ENCODE results near the gene KRTAP10-12. TPM values are rescaled to one million over a fixed set of nuclear protein-coding genes. Genes with fewer than 3 reads are reported as not detected.
A peak's percentile ranks its signal among the peaks of the same experiment; 100 is the strongest.

Gene KRTAP10-12
- total RNA-seq, 1 experiment from 2014 or later, result not detected

DNA sequence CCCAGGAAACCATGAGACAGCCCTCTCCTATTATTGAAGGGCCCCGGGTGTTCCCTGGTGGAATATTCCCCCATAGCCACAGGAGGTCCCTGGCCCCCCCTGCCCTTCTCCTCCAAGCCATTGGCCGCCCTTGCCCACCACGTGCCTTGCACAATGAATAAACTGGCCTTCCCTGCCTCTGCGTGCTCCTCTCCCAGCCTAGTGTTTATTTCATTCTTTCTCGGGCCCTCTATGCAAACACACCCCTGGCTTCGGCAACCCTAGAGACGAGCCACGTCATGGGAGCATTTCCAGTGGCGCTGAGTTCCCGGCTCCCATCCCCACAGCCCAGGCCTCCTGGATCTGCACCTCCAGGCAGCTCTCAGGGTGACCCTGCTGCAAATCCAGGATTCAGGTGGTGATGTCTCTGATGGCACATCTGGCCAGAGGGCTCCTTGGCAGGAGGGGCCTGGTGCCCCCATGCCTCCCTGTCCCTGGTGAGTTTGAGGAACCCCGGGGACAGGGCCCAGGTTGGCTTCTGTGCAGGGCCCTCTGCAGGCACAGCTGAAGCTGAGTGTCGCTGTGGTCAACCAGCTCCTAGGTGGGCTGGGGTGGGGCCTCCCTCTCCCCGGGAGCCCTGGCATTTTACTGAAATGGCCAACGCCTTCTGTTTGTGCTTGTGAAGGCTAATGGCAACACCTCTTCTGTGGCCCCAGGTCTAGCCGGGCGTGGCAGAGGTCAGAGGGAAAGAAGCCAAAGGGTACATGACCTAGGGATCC, 6.2 kb downstream of the KRTAP10-12 start:
- H3K27me3 ChIP-seq (replicated peaks; ENCODE audit: control insufficient read depth, insufficient read depth, low read length), result no peaks in the 10 kb centered on the region
- CTCF ChIA-PET, result no interaction called here

DNA sequence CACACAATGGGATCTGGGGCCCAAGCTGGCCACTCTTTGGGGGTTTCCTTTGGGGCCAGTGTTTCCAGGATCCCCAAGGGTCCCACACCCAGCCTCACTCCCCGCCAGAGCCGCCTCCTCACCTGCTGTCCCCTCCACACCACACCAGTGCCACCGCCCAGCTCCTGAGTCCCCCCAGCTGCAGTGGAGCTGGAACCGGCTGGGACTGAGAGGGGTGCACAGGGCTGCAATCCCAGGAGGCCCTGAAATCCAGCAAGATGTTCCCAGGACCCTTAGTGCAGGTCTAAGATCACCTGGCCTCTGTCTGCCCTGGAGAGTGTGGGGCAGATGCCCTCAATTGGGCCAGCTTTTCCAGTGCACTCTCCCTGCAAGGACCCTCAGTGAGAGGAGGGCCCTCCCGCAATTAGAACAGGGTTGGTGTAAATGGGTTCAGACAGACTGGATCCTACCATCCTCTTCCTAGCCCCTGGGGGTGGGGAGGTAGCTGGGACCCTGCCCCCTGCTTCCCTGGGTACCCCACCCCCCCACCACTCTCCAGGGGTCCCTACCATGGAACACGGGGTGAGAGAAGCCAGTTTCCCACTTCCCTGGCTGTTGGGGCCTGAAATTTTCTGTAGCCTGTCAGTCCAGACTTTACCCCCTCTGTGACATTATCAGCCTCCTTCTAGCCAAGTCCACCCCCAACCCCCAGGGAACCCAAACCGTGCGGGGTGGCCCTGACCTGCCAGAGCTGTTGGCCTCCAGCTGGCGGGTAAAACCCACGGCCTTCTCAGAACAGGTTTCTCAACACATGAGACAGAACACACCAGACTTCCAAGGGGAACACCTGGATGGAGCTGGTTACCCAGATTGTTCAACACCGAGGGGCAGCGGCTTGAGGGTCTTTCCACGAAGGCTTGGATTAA, 7.0 kb downstream of the KRTAP10-12 start:
- no peaks in the 10 kb centered on the region for H3K4me1 ChIP-seq
- H3K9me3 ChIP-seq, result no peaks in the 10 kb centered on the region; the same call in 1 of the 2 replicates
- no peak overlapping the region for H3K4me3 Mint-ChIP-seq (ENCODE audit: unreplicated experiment)
- H3K9me3 Mint-ChIP-seq (ENCODE audit: unreplicated experiment), result no peaks in the 10 kb centered on the region
- H3K27ac Mint-ChIP-seq (ENCODE audit: unreplicated experiment), result no peak overlapping the region
- H3K4me1 Mint-ChIP-seq (ENCODE audit: low read depth, unreplicated experiment), result no peaks in the 10 kb centered on the region
- CTCF ChIA-PET, result no interaction called here
- intact Hi-C loops (cut with micrococcal nuclease; ENCODE audit: unreplicated experiment), result no loop called here
- no peak overlapping the region for H3K4me3 ChIP-seq (ENCODE audit: low read depth, low read length)
- H3K27me3 ChIP-seq (replicated peaks; ENCODE audit: control insufficient read depth, insufficient read depth, low read length), result no peaks in the 10 kb centered on the region
- H3K36me3 Mint-ChIP-seq (ENCODE audit: insufficient read depth, unreplicated experiment), result no peaks in the 10 kb centered on the region
- no peak for TF ChIP-seq CTCF (IDR thresholded peaks at IDR 0.05; ENCODE audit: insufficient read depth in 1 of 2, low read depth in 1 of 2, low read length in 1 of 2, severe bottlenecking in 1 of 2, unreplicated experiment in 1 of 2)
- no TSS peak for BruUV-seq (replicated peaks)
- peaks cover 4% of the 10 kb centered on the region for H3K27me3 Mint-ChIP-seq (ENCODE audit: insufficient read depth, unreplicated experiment)
- no peaks in the 10 kb centered on the region for H3K36me3 ChIP-seq (ENCODE audit: control insufficient read depth, insufficient read depth, low read length)
- DNase-seq, result peak in 1 of 2 experiments; percentile 25
- POLR2A ChIA-PET, result no interaction called here

More for the DNA sequence above, 6.2 kb downstream of the KRTAP10-12 start:
- no peaks in the 10 kb centered on the region for H3K36me3 Mint-ChIP-seq (ENCODE audit: insufficient read depth, unreplicated experiment)
- no peaks in the 10 kb centered on the region for H3K36me3 ChIP-seq (ENCODE audit: control insufficient read depth, insufficient read depth, low read length)
- peak in 1 of 2 experiments; percentile 16 for DNase-seq
- no peaks in the 10 kb centered on the region for H3K9me3 Mint-ChIP-seq (ENCODE audit: unreplicated experiment)
- POLR2A ChIA-PET, result no interaction called here
- no TSS peak for BruUV-seq (replicated peaks)
- intact Hi-C loops (cut with micrococcal nuclease; ENCODE audit: unreplicated experiment), result no loop called here
- TF ChIP-seq CTCF (IDR thresholded peaks at IDR 0.05; ENCODE audit: insufficient read depth in 1 of 2, low read depth in 1 of 2, low read length in 1 of 2, severe bottlenecking in 1 of 2, unreplicated experiment in 1 of 2), result no peak
- no peaks in the 10 kb centered on the region; the same call in 1 of the 2 replicates for H3K9me3 ChIP-seq
- no peak overlapping the region for H3K27ac Mint-ChIP-seq (ENCODE audit: unreplicated experiment)
- no peak overlapping the region for H3K4me3 ChIP-seq (ENCODE audit: low read depth, low read length)
- no peak overlapping the region for H3K4me3 Mint-ChIP-seq (ENCODE audit: unreplicated experiment)
- H3K4me1 Mint-ChIP-seq (ENCODE audit: low read depth, unreplicated experiment), result peaks cover 2% of the 10 kb centered on the region
- H3K4me1 ChIP-seq, result peaks cover 4% of the 10 kb centered on the region; the same call in 1 of the 2 replicates
- peaks cover 3% of the 10 kb centered on the region for H3K27me3 Mint-ChIP-seq (ENCODE audit: insufficient read depth, unreplicated experiment)

- Mint-ChIP-seq H3K4me1 (ENCODE audit: low read depth, unreplicated experiment) (no peaks in the 10 kb centered on the region), H3K9me3 (ENCODE audit: unreplicated experiment) (no peaks in the 10 kb centered on the region), H3K27me3 (ENCODE audit: insufficient read depth, unreplicated experiment) (peaks cover 7% of the 10 kb centered on the region), H3K4me3 (ENCODE audit: unreplicated experiment) (no peak overlapping the region), H3K36me3 (ENCODE audit: insufficient read depth, unreplicated experiment) (no peaks in the 10 kb centered on the region), H3K27ac (ENCODE audit: unreplicated experiment) (no peak overlapping the region)
- H3K4me1 ChIP-seq, result no peaks in the 10 kb centered on the region
- no TSS peak for BruUV-seq (replicated peaks)
- intact Hi-C loops (cut with micrococcal nuclease; ENCODE audit: unreplicated experiment), result no loop called here
- H3K27me3 ChIP-seq (replicated peaks; ENCODE audit: control insufficient read depth, insufficient read depth, low read length), result no peaks in the 10 kb centered on the region
- H3K36me3 ChIP-seq (ENCODE audit: control insufficient read depth, insufficient read depth, low read length), result no peaks in the 10 kb centered on the region
- ChIA-PET CTCF (no interaction called here), POLR2A (no interaction called here)
- no peak overlapping the region for H3K4me3 ChIP-seq (ENCODE audit: low read depth, low read length)
- no peaks in the 10 kb centered on the region; the same call in 1 of the 2 replicates for H3K9me3 ChIP-seq
- TF ChIP-seq CTCF (IDR thresholded peaks at IDR 0.05; ENCODE audit: insufficient read depth in 1 of 2, low read depth in 1 of 2, low read length in 1 of 2, severe bottlenecking in 1 of 2, unreplicated experiment in 1 of 2), result no peak
- DNase-seq, result peak in 1 of 2 experiments; percentile 16
Measured at GRCh38 chr21:44704636-44705001, 7.6 kb downstream of the KRTAP10-12 start.

Data from Caco-2 (cell line).